K562 (cell line): Measurements from ENCODE around the gene DNAJC30. TPM values are rescaled to one million over a fixed set of nuclear protein-coding genes. Genes with fewer than 3 reads are reported as not detected.

Source experiments
- ATAC-seq: fragments of 200-7000 bp; cut with Tn5 transposase; 3 replicates; pipeline ENCODE4 v1.9.1; 2020; ENCODE audit warnings: moderate library complexity
- BruUV-seq: library from RNA; stranded (reverse); fragments of 400-500 nt; replicated peaks from 2 replicates; lab custom pipeline; 2021; lab: Mats Ljungman, UMichigan
- CTCF ChIA-PET: fragments of 300-600 bp; formaldehyde crosslinking; extraction: SDS; loops from one replicate; lab custom pipeline; 2021; ENCODE audit warnings: low intra/inter-chr PET ratio; lab: Yijun Ruan, JAX
- POLR2A ChIA-PET: fragments of 300-600, 350-650 bp; sonication (Branson Sonifier 250); formaldehyde crosslinking; extraction: SDS; loops from one replicate; lab custom pipeline; 2021; ENCODE audit warnings: antibody characterized with exemption, inconsistent platforms; lab: Yijun Ruan, JAX
- DNase-seq, 4 experiments: peaks; one replicate each; pipeline versions ENCODE4 v3.0.0 to v3.0.0-alpha.2; 2011 to 2018; ENCODE audit warnings: low spot score in 3 of 4, mixed read lengths in 3 of 4; ENCODE audit errors: extremely low read depth in 1 of 4
- FAIRE-seq: peaks from 2 replicates; lab custom pipeline; 2011; peaks lifted over from hg19 to GRCh38; lab: Jason Lieb, UNC
- H2AFZ ChIP-seq: 2 replicates; pipeline ENCODE4 v1.6.0; 2011; ENCODE audit warnings: low read depth, low read length, control low read depth, inconsistent platforms
- H3K27ac ChIP-seq: fragments of 200-600 bp; 3 replicates; pipeline ENCODE4 v1.8.0; 2011; ENCODE audit warnings: low read depth, mild to moderate bottlenecking, control low read depth, inconsistent platforms, low read length, moderate library complexity, mixed read lengths; ENCODE audit errors: extremely low read depth
- H3K27me3 ChIP-seq, 2 experiments: fragments of 300-600 bp in 1 of 2; 2 replicates in 1 of 2; 3 replicates in 1 of 2; pipeline versions ENCODE4 v1.6.0 to v1.8.0; 2011; ENCODE audit warnings: inconsistent platforms in 2 of 2, low read length in 2 of 2, mild to moderate bottlenecking in 1 of 2, mixed read lengths in 1 of 2, moderate library complexity in 1 of 2; ENCODE audit not compliant: control insufficient read depth in 2 of 2, insufficient read depth in 2 of 2
- H3K36me3 ChIP-seq: fragments of 300-600 bp; 3 replicates; pipeline ENCODE4 v1.8.0; 2011; ENCODE audit warnings: mild to moderate bottlenecking, low read length, inconsistent platforms; ENCODE audit not compliant: control insufficient read depth, insufficient read depth
- H3K4me1 ChIP-seq, 2 experiments: fragments of 200-600 bp in 1 of 2; replicated peaks in 1 of 2; 2 replicates in 1 of 2; 3 replicates in 1 of 2; pipeline versions ENCODE4 v1.5.1 to v1.8.0; 2011; ENCODE audit warnings: inconsistent platforms in 2 of 2, low read length in 2 of 2, mild to moderate bottlenecking in 1 of 2, mixed read lengths in 1 of 2, moderate library complexity in 1 of 2; ENCODE audit not compliant: control insufficient read depth in 2 of 2, insufficient read depth in 2 of 2
- H3K4me2 ChIP-seq: 2 replicates; pipeline ENCODE4 v1.6.1; 2011; ENCODE audit warnings: low read length, control low read depth, inconsistent platforms, mixed read lengths; ENCODE audit not compliant: insufficient read depth
- H3K4me3 ChIP-seq: fragments of 200-600 bp; sonication (generic), shearing (Covaris generic); 2 replicates; pipeline ENCODE4 v1.5.1; 2016; ENCODE audit warnings: control low read depth, inconsistent platforms
- H3K79me2 ChIP-seq: fragments of 200-600 bp; 3 replicates; pipeline ENCODE4 v1.8.0; 2011; ENCODE audit warnings: low read length, inconsistent platforms; ENCODE audit not compliant: control insufficient read depth, insufficient read depth
- H3K9ac ChIP-seq, 2 experiments: 2 replicates each; pipeline versions ENCODE4 v1.6.0 to v1.6.1; 2011; ENCODE audit warnings: low read depth in 2 of 2, low read length in 2 of 2, control low read depth in 1 of 2, inconsistent platforms in 1 of 2, mild to moderate bottlenecking in 1 of 2, mixed read lengths in 1 of 2; ENCODE audit not compliant: insufficient read depth in 1 of 2
- H3K9me1 ChIP-seq: one replicate; pipeline ENCODE4 v1.6.0; 2011; ENCODE audit warnings: inconsistent platforms, mild to moderate bottlenecking, low read length, moderate library complexity; ENCODE audit not compliant: control insufficient read depth, insufficient read depth
- H3K9me3 ChIP-seq: replicated peaks from 2 replicates; pipeline ENCODE4 v1.5.1; 2011; ENCODE audit warnings: low read depth, low read length, inconsistent platforms; ENCODE audit not compliant: control insufficient read depth, insufficient read depth
- H4K20me1 ChIP-seq: replicated peaks from 2 replicates; pipeline ENCODE4 v1.6.1; 2011; ENCODE audit warnings: low read length, inconsistent platforms, mixed read lengths; ENCODE audit not compliant: control insufficient read depth, insufficient read depth
- ATF7 ChIP-seq: fragments of 450-650 bp; IDR thresholded peaks from 2 replicates; pipeline ENCODE4 v1.7.1; 2014; ENCODE audit warnings: mild to moderate bottlenecking, moderate library complexity
- BCOR ChIP-seq: fragments of 450-650 bp; IDR thresholded peaks from 2 replicates; pipeline ENCODE4 v1.6.1; 2016
- E2F5 ChIP-seq: sonication (generic); formaldehyde crosslinking; IDR thresholded peaks from 2 replicates; pipeline ENCODE4 v1.8.0; 2022; ENCODE audit warnings: mild to moderate bottlenecking, missing genetic modification reagents
- ETV5 ChIP-seq: sonication (generic); formaldehyde crosslinking; IDR thresholded peaks from 2 replicates; pipeline ENCODE4 v1.4.0; 2020; ENCODE audit warnings: low read depth, mild to moderate bottlenecking, missing genetic modification reagents
- FOSL1 ChIP-seq: fragments of 200-800 bp; sonication (Bioruptor generic); conservative IDR thresholded peaks from 2 replicates; pipeline ENCODE4 v1.6.1; 2016; ENCODE audit warnings: missing genetic modification characterization, missing compliant biosample characterization
- MEIS2 ChIP-seq: fragments of 450-650 bp; IDR thresholded peaks from 2 replicates; pipeline ENCODE4 v1.6.1; 2014; ENCODE audit warnings: mild to moderate bottlenecking; ENCODE audit not compliant: partially characterized antibody
- NFIC ChIP-seq: fragments of 450-650 bp; IDR thresholded peaks from 2 replicates; pipeline ENCODE4 v1.6.1; 2017; ENCODE audit warnings: mild to moderate bottlenecking, inconsistent platforms
- NR3C1 ChIP-seq: sonication (generic); formaldehyde crosslinking; IDR thresholded peaks from 2 replicates; pipeline ENCODE4 v1.8.1; 2022; ENCODE audit warnings: missing genetic modification reagents
- ZBTB7A ChIP-seq: IDR thresholded peaks from 2 replicates; pipeline ENCODE4 v1.6.1; 2011; ENCODE audit warnings: low read depth, mild to moderate bottlenecking, low read length, moderate library complexity, borderline replicate concordance; ENCODE audit not compliant: control insufficient read depth
- WGBS: fragments of 100-300 bp; shearing (Covaris generic); methylation state at CpG from one replicate; pipeline ENCODE4 v1.1.6; 2016; ENCODE audit warnings: low coverage, mixed read lengths; ENCODE audit not compliant: insufficient coverage; ENCODE audit errors: missing lambda C conversion rate; 5-methylcytosine and 5-hydroxymethylcytosine counted together
- in situ Hi-C: fragments of 300-500 bp; cut with MboI; formaldehyde crosslinking; loops from 4 replicates; pipeline ENCODE4 v1.15.0; 2018; ENCODE audit warnings: inconsistent platforms, mixed read lengths
- intact Hi-C: fragments of 100-400 bp; cut with micrococcal nuclease; formaldehyde crosslinking; loops from 2 replicates; pipeline ENCODE4 v1.14.2; 2022
- polyA plus RNA-seq, 8 experiments: library from polyadenylated mRNA; depleted of rRNA in 4 of 8; stranded (reverse) in 5 of 8; unstranded in 3 of 8; fragments of >200 nt; fragmentation: Nextera tagmentation in 2 of 8; fragmentation: Illumina TruSeq in 1 of 8; extraction: Ambion mirVana in 2 of 8; extraction: Trizol in 1 of 8; gene quantifications; 2 replicates each; pipeline versions ENCODE4 v1.2.1 to v1.2.3, GENCODE V29; 2011 to 2014; ENCODE audit warnings: inconsistent platforms in 1 of 8, missing spikeins in 1 of 8
- total RNA-seq, 7 experiments: library from RNA; depleted of rRNA in 6 of 7; stranded (reverse); fragments of >200 nt in 6 of 7; fragmentation: Illumina TruSeq in 2 of 7; extraction: Trizol in 2 of 7; gene quantifications; 2 replicates each; pipeline versions ENCODE4 v1.2.1 to v1.2.3, GENCODE V29; 2011 to 2021; ENCODE audit warnings: low replicate concordance in 1 of 7

The DNAJC30 gene
- total and polyA plus RNA-seq, 9 of the 15 experiments (the other 6 are each of a cell fraction or from before 2014, with no cell fraction given) = 1.1 to 11.3 (median 4.6) TPM

DNA sequence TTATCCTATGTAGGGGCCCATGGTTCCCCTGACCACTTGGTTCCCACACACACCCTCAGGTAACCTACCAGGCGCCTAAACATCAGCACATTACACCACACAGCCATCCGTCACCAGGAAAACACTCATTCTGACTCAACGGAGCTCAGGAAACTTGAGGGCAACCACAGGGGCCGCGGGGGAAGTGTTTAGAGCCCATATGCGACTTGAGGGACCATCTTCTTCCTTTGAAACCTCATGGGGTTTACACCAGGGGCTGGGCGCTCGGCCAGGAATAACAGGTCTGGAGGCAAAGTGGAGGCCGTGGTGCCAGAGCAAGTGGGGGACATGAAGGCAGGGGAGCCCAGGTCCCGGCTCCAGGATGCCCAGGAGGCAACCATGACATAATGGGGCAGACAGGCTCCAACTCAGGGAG lies 34.7 kb upstream of the DNAJC30 start:
- FAIRE-seq = no peak
- Histone ChIP-seq H3K27ac (no peak overlapping the region), H3K4me2 (no peak overlapping the region), H3K9me3 (no peaks in the 10 kb centered on the region), H3K36me3 (no peaks in the 10 kb centered on the region), H3K4me3 (no peak overlapping the region), H3K9me1 (peaks cover 6% of the 10 kb centered on the region)
- BruUV-seq = no TSS peak
- no peak for ATAC-seq
- POLR2A ChIA-PET = interaction anchor here (0.6 to 3.3 kb wide), 3 partner anchors 12 to 907 kb away, joined by 3 to 16 read pairs (median 3); no protein-coding TSS in a partner anchor
- in situ Hi-C loops = no loop called here
- TF ChIP-seq ATF7 (no peak), NFIC (0 out of 2 replicates have a peak, but pooled peaks have one; percentile 27), FOSL1 (tag) (peak; percentile 59), MEIS2 (peak; percentile 40), NR3C1 (CRISPR knock-in tag) (no peak), ZBTB7A (0 out of 2 replicates have a peak, but pooled peaks have one; percentile 53), E2F5 (CRISPR knock-in tag) (no peak), BCOR (0 out of 2 replicates have a peak, but pooled peaks have one; percentile 50), ETV5 (0 out of 2 replicates have a peak, but pooled peaks have one; percentile 22)
- TF ChIP-seq, all 486 proteins: peak for 6
- Histone ChIP-seq H2AFZ (no peak overlapping the region), H3K27me3 (no peaks in the 10 kb centered on the region), H3K4me1 (peaks cover 20 to 50% of the 10 kb centered on the region in 2 experiments), H3K79me2 (peaks cover 10% of the 10 kb centered on the region; the same call in 2 of the 3 replicates), H4K20me1 (peaks cover 29% of the 10 kb centered on the region), H3K9ac (peak overlapping the region in 1 of 2 experiments; percentile 94; a peak in 2 of 4 replicates)
- CTCF ChIA-PET = no interaction called here
- WGBS = 50% methylated on average over 10 of the region's 10 CpGs
- intact Hi-C loops = loop anchor here (5.0 kb wide), 1 partner anchor 36 kb away; the partner anchor contains the start of genes BUD23 and DNAJC30
- DNase-seq = peak in 1 of 4 experiments; percentile 43
